Central memory CD8-positive, alpha-beta T cell (primary cell): Measurements from ENCODE around the gene AVL9.
"Not testable (repeated sequence)": the region's sequence is repeated elsewhere in the genome, so short reads cannot be mapped to it uniquely, and the experiment has no call there.

Experiments
- ATAC-seq: fragments of 150-1000 bp; cut with Tn5 transposase; replicated peaks from 2 replicates; pipeline ENCODE4 v1.10.0; 2022; ENCODE audit warnings: mild to moderate bottlenecking, moderate FRiP score, moderate number of reproducible peaks; ENCODE audit not compliant: poor library complexity, severe bottlenecking; ENCODE audit errors: extremely low read depth
- DNase-seq, 2 donors: peaks; one replicate each; pipeline ENCODE4 v3.0.0; 2021; ENCODE audit warnings: low spot score in 2 of 2
- H3K27ac Mint-ChIP-seq: one replicate; pipeline ENCODE4 v1.8.0; 2022; ENCODE audit warnings: low read depth, mild to moderate bottlenecking, moderate library complexity, mixed read lengths
- H3K27me3 Mint-ChIP-seq: one replicate; pipeline ENCODE4 v1.8.0; 2022; ENCODE audit warnings: mixed read lengths
- H3K36me3 Mint-ChIP-seq: one replicate; pipeline ENCODE4 v1.8.0; 2022; ENCODE audit warnings: mild to moderate bottlenecking, moderate library complexity, mixed read lengths; ENCODE audit not compliant: insufficient read depth
- H3K4me1 Mint-ChIP-seq: one replicate; pipeline ENCODE4 v1.8.0; 2022; ENCODE audit warnings: mixed read lengths
- H3K4me3 Mint-ChIP-seq: one replicate; pipeline ENCODE4 v1.8.0; 2022; ENCODE audit warnings: mild to moderate bottlenecking, moderate library complexity, mixed read lengths
- H3K9me3 Mint-ChIP-seq: one replicate; pipeline ENCODE4 v1.8.0; 2022; ENCODE audit warnings: mixed read lengths

AVL9 gene

GRCh38 chr7:32495298-32496051 lies at the start of gene AVL9:
Gene AVL9, plus strand, starts transcription at chr7:32495489. Its CDS starts 221 bp downstream, at chr7:32495710.
- peak; percentile 92 for ATAC-seq
- H3K4me1 Mint-ChIP-seq = peaks cover 33% of the 10 kb centered on the region
- no peaks in the 10 kb centered on the region for H3K9me3 Mint-ChIP-seq

GRCh38 chr7:32447218-32447617 lies 48.1 kb upstream of the AVL9 start:
- Mint-ChIP-seq H3K27ac (no peak overlapping the region), H3K36me3 (no peaks in the 10 kb centered on the region), H3K4me3 (no peak overlapping the region), H3K27me3 (peaks cover 20% of the 10 kb centered on the region), H3K4me1 (no peaks in the 10 kb centered on the region), H3K9me3 (peaks cover 6% of the 10 kb centered on the region)
- DNase-seq (no peak), ATAC-seq (no peak)

More at GRCh38 chr7:32495298-32496051, at the start of gene AVL9:
- H3K27me3 Mint-ChIP-seq = no peaks in the 10 kb centered on the region
- H3K36me3 Mint-ChIP-seq = peaks cover 21% of the 10 kb centered on the region
- DNase-seq = peak; percentile 99
- peak within 1 kb of the TSS; percentile 91 for H3K27ac Mint-ChIP-seq
- H3K4me3 Mint-ChIP-seq = peak within 1 kb of the TSS; percentile 90

GRCh38 chr7:32453341-32454011 lies 41.8 kb upstream of the AVL9 start:
- Mint-ChIP-seq H3K27ac (no peak overlapping the region), H3K4me1 (no peaks in the 10 kb centered on the region), H3K4me3 (no peak overlapping the region), H3K27me3 (peaks cover 57% of the 10 kb centered on the region), H3K9me3 (peaks cover 6% of the 10 kb centered on the region), H3K36me3 (peaks cover 3% of the 10 kb centered on the region)
- ATAC-seq (no peak), DNase-seq (no peak)

GRCh38 chr7:32458025-32458424 lies 37.3 kb upstream of the AVL9 start:
- no peaks in the 10 kb centered on the region for H3K9me3 Mint-ChIP-seq
- H3K27me3 Mint-ChIP-seq = peaks cover 49% of the 10 kb centered on the region

GRCh38 chr7:32459788-32460187 lies 35.5 kb upstream of the AVL9 start:
- ATAC-seq (no peak), DNase-seq (no peak)
- peaks cover 3% of the 10 kb centered on the region for H3K36me3 Mint-ChIP-seq
- peaks cover 39% of the 10 kb centered on the region for H3K27me3 Mint-ChIP-seq
- H3K4me3 Mint-ChIP-seq = no peak overlapping the region
- H3K27ac Mint-ChIP-seq = no peak overlapping the region
- H3K4me1 Mint-ChIP-seq = no peaks in the 10 kb centered on the region
- H3K9me3 Mint-ChIP-seq = no peaks in the 10 kb centered on the region

More at GRCh38 chr7:32458025-32458424, 37.3 kb upstream of the AVL9 start:
- ATAC-seq = no peak
- Mint-ChIP-seq H3K4me3 (no peak overlapping the region), H3K36me3 (peaks cover 3% of the 10 kb centered on the region), H3K27ac (no peak overlapping the region), H3K4me1 (no peaks in the 10 kb centered on the region)
- no peak for DNase-seq

GRCh38 chr7:32461484-32461883 lies 33.8 kb upstream of the AVL9 start:
- ATAC-seq = no peak

GRCh38 chr7:32462451-32462850 lies 32.8 kb upstream of the AVL9 start:
- H3K27me3 Mint-ChIP-seq = peaks cover 21% of the 10 kb centered on the region
- no peaks in the 10 kb centered on the region for H3K9me3 Mint-ChIP-seq
- ATAC-seq (no peak), DNase-seq (no peak)
- H3K4me1 Mint-ChIP-seq = no peaks in the 10 kb centered on the region
- no peak overlapping the region for H3K4me3 Mint-ChIP-seq
- no peaks in the 10 kb centered on the region for H3K36me3 Mint-ChIP-seq
- H3K27ac Mint-ChIP-seq = no peak overlapping the region

More at GRCh38 chr7:32461484-32461883, 33.8 kb upstream of the AVL9 start:
- no peak for DNase-seq
- Mint-ChIP-seq H3K4me3 (no peak overlapping the region), H3K27me3 (peaks cover 31% of the 10 kb centered on the region), H3K4me1 (no peaks in the 10 kb centered on the region), H3K27ac (no peak overlapping the region), H3K36me3 (peaks cover 3% of the 10 kb centered on the region), H3K9me3 (no peaks in the 10 kb centered on the region)

- ATAC-seq (no peak), DNase-seq (no peak)
- H3K9me3 Mint-ChIP-seq = no peaks in the 10 kb centered on the region
- H3K27me3 Mint-ChIP-seq = peaks cover 16% of the 10 kb centered on the region
- H3K4me1 Mint-ChIP-seq = no peaks in the 10 kb centered on the region
- no peaks in the 10 kb centered on the region for H3K36me3 Mint-ChIP-seq
- no peak overlapping the region for H3K4me3 Mint-ChIP-seq
- H3K27ac Mint-ChIP-seq = no peak overlapping the region
Observed at GRCh38 chr7:32462977-32463376, 32.3 kb upstream of the AVL9 start.

GRCh38 chr7:32464641-32465416 lies 30.5 kb upstream of the AVL9 start:
- DNase-seq, H3K27me3 Mint-ChIP-seq, H3K9me3 Mint-ChIP-seq, H3K4me3 Mint-ChIP-seq, H3K36me3 Mint-ChIP-seq, H3K27ac Mint-ChIP-seq, H3K4me1 Mint-ChIP-seq, ATAC-seq: not testable (repeated sequence)

GRCh38 chr7:32470004-32470403 lies 25.3 kb upstream of the AVL9 start:
- H3K9me3 Mint-ChIP-seq, H3K4me1 Mint-ChIP-seq, H3K27ac Mint-ChIP-seq, DNase-seq, ATAC-seq, H3K4me3 Mint-ChIP-seq, H3K36me3 Mint-ChIP-seq: not testable (repeated sequence)
- H3K27me3 Mint-ChIP-seq = peaks cover 36% of the 10 kb centered on the region

- Mint-ChIP-seq H3K36me3 (no peaks in the 10 kb centered on the region), H3K27ac (no peak overlapping the region), H3K27me3 (peaks cover 44% of the 10 kb centered on the region), H3K9me3 (no peaks in the 10 kb centered on the region), H3K4me3 (no peak overlapping the region), H3K4me1 (no peaks in the 10 kb centered on the region)
- ATAC-seq (no peak), DNase-seq (no peak)
Observed at GRCh38 chr7:32470871-32471270, 24.4 kb upstream of the AVL9 start.

- DNase-seq = no peak
- no peaks in the 10 kb centered on the region for H3K9me3 Mint-ChIP-seq
Observed at GRCh38 chr7:32472015-32472414, 23.3 kb upstream of the AVL9 start.

More at GRCh38 chr7:32472015-32472414, 23.3 kb upstream of the AVL9 start:
- H3K4me1 Mint-ChIP-seq = no peaks in the 10 kb centered on the region
- H3K27me3 Mint-ChIP-seq = peaks cover 44% of the 10 kb centered on the region
- no peak for ATAC-seq
- no peaks in the 10 kb centered on the region for H3K36me3 Mint-ChIP-seq
- H3K27ac Mint-ChIP-seq = no peak overlapping the region
- H3K4me3 Mint-ChIP-seq = no peak overlapping the region
